Smooth muscle cell of the brain vasculature (primary cell): ENCODE measurements around the gene IL19.
A peak's percentile ranks its signal among the peaks of the same experiment; 100 is the strongest.

Source experiments
- DNase-seq: peaks from one replicate; pipeline ENCODE4 v3.0.0-alpha.2; 2012; ENCODE audit warnings: low read depth, low spot score

IL19 gene

DNA sequence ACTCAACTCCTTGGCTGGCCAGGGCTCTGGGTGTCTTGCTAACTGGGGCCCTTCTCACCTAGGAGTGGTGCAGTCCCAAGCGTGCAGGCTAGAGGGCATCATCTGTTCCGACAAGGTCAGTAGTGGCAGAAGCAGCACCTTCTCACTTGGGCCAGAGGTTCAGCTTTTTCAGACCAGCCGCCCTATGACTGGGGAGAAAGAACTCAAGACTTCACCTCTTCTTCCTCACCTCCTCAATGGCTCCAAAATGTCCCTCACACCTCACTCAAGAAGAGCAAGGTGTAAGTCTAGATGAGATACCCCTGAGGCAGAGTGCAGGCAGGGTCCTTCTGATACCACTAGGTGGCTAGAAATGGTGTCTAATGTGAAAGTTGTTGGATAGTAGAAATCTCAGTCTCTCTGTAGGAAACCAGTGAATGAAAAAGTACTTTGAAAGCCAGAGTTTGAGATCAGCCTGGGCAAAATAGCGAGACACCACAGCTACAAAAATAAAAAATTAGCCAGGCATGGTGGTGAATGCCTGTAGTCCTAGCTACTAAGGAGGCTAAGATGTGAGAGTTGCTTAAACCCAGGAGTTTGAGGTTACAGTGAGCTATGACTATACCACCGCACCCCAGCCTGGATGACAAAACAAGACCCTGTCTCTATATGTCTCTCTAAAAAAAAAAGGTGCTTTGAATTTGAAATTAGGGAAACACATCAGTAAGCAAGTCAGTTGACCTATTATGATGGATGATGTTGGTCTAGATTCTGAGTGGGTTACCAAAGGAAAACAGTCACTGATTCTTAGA is 86.3 kb downstream of the IL19 start:
- DNase-seq: no peak

DNA sequence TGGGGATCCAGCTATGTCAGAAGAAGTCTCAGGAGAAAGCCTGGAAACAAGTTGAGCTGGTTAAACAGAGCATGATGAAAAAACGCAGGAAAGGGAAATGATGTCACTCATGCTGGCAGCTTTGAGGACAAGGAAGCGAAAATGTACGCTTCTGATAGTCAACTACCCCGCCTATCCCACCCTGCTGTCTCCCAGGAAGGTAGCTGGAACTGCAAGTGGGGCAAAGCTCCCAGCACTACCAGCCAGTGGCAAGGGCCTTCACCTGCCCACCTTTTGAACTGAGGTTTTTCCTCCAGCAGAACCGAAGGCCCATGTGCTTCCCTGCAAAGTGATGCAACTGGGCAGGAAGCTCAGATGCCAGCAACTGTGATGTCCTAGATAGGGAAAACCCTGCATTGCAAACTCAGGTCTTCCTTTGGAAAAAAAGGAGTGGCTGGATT is 88.5 kb downstream of the IL19 start:
- no peak for DNase-seq

DNA sequence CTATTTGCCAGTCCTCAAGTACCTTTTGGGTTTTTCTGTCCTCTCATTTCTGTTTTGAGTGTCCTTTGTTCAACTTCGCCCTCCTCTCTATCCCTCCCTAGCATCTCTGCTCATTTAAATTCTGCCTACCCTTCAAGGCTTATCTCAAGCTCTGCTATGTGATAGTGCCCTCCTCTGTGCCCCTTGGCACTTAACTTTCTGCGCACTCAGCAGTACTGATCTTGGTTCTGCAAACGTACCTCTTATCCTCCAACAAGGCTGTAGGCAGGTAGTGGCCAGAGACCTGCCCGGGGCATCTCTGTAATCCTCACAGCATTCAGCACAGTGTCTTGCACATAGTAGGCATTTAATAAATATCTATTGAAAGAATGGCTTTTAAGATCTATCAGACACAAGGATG is 89.6 kb downstream of the IL19 start:
- no peak for DNase-seq

DNA sequence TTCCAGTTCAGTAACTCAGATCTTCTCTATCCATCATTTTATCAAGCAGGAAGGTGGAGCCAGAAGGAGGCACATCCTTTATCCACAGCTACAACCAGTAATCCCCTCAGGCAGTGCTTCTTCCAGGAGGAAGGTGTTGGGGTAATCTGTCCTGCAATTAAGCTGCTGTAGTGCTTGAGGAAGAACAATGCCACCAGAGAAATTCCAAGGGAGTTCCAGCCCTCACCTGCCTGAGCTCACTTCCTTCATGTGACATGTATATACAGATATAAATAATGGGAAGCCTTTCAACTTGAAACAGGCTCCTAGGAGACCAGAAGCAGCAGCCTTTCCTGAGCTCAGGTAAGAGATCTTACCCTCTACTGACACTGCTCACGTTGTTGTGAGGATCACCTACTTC is 92.7 kb downstream of the IL19 start:
- no peak for DNase-seq

DNA sequence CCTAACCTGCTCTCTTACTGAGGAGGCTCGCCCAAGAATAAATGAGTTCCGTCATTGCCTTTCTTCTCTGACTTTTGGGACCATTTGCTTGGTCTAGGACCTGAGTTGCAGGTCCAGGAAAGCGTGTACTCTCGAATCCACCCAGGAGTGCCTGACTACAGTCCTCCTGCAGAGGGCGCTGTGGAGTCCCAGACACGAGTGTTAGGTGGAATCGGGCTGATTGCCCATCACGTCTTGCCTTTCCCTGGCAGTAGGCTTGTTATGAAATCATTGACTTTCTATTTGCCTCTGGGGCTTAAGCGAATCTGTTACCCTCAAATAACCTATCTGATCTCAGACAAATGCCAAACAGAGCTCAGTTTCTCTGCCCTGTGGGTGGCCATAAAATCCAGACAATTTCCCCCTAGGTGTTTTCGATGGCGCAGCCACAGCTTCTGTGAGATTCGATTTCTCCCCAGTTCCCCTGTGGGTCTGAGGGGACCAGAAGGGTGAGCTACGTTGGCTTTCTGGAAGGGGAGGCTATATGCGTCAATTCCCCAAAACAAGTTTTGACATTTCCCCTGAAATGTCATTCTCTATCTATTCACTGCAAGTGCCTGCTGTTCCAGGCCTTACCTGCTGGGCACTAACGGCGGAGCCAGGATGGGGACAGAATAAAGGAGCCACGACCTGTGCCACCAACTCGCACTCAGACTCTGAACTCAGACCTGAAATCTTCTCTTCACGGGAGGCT is 94.5 kb downstream of the IL19 start, which contains the start of gene IL20:
Gene IL20, plus strand, starts transcription at position 685 of the 733 bp plus-strand sequence. CDS start 230 bp downstream, outside the sequence.
- DNase-seq: peak; percentile 15

DNA sequence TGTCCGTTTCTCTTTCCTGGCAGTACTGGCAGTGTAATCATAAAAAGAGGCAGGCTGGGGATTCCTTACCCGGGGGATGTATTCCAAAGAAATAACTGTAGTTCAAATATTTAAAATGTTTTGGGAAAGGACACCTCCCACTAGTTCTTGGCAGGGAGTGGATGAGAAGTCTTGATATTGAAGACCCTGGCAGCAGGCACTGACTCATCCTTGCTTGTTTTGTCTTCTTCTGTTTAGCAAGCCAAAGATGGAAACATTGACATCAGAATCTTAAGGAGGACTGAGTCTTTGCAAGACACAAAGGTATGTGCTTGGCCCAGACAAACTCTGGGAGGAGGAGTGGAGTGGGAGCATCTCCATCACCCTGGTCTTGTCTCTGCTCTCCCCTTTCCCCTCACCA is 95.5 kb downstream of the IL19 start:
- no peak for DNase-seq

DNA sequence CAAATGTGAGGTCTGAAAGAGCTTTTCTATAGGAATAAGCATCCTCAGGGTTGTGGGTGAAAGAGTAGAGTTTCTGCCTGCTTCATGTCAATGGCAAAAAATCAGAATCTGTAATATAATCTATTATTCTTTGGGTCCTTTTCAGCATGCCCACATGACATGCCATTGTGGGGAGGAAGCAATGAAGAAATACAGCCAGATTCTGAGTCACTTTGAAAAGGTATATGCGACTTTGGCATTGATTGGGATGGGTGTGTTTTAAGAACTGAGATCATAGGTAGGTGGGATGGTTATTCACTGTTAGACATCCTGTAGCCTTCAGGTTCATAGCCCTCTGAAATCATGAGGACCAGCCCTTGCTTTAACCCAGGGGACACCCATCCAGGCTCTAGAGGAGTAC is 96.7 kb downstream of the IL19 start:
- DNase-seq: no peak

DNA sequence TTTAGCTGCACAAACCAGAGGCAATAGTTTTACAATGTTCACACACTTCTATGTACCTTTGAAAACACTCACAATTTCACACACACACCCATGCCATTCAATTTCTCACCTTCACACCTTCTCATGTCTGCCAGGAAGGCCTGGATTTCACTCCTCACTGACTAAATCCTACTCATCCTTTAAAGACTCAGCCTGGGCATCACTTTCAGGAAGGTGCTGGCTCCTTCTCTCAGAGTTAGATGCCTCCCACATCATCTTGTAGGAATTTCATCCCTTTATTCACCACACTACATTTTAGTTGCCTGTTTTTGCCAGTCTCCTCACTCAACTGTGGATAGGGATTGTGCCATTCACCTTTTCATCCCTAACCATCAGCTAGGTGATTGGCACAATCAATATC is 97.1 kb downstream of the IL19 start:
- DNase-seq: no peak

DNA sequence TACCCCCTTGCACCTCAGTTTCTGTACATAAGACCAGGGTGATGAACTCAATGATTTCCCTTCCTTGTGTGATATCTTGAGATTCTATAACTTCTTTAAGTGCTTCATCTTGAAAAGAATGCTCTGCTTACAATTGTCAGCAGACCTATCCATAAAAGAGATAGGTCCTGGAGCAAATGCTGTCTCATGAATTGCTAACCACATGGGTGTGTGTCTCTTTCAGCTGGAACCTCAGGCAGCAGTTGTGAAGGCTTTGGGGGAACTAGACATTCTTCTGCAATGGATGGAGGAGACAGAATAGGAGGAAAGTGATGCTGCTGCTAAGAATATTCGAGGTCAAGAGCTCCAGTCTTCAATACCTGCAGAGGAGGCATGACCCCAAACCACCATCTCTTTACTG is 97.7 kb downstream of the IL19 start:
- no peak for DNase-seq

DNA sequence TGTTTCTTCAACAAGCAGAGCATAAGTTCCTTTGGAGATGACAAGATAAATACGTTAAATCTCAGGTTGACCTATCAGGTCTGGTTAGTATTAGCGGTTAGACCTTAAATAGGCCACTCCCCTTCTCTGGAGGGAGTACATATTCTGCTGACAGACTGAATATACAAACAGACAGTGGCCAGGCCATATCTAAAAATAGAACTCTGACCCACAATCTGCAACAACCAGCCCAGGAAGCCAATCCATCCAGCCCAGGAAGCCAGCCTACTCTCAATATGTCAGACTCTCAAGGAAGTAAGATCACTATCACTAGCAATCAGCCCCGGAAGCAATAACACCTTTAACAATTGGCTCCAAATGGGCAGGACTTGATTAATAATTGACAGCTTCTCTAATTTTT is 101.6 kb downstream of the IL19 start:
- no peak for DNase-seq

DNA sequence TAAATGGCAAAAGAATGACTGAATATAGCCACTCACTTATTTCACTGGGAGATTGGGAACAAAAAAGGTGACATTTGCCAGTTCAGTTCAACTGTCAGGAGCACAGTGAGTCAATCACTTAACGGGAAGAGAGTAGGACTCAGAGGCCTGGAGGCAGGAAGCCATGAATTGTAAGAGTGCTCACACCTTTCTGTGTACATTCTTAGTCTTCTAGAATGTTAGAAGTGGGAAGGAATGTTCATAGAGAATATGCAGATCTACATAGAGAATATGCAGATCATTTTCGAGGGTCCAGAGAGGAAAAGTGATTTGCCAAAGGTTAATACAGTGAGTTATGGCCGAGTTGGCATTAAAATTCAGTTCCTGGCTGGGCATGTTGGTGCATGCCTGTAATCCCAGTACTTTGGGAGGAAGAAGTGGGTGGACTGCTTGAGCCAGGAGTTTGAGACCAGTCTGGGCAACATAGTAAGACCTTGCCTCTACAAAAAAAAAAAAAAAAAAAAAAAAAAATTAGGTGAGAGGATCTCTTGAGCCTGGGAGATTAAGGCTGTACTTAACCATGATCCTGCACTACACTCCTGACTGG is 103.1 kb downstream of the IL19 start:
- DNase-seq: no peak

DNA sequence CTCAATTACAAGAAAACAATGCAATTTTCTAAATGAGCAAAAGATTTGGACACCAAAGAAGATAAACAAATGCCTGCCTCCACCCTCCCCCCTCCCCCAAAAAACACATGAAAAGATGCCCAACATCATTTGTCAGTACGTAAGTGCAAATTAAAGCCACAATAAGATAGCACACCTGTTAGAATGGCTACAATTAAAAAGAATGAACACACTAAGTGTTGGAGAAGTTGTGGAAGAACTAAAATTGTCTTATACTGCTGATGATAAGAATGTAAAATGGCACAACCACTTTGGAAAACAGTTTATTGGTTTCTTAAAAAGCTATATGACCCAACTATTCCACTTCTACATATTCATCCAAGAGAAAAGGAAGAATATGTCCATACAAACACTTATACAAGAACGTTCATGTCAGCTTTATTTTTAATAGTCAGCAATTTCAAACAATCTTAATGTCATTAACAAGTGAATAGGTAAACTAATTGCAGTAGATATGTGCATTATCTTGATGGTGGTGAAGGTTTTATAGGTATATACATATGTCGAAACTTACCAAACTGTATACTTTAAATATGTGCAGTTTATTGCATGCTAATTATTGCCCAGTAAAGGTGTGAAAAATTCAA is 105.3 kb downstream of the IL19 start:
- no peak for DNase-seq

DNA sequence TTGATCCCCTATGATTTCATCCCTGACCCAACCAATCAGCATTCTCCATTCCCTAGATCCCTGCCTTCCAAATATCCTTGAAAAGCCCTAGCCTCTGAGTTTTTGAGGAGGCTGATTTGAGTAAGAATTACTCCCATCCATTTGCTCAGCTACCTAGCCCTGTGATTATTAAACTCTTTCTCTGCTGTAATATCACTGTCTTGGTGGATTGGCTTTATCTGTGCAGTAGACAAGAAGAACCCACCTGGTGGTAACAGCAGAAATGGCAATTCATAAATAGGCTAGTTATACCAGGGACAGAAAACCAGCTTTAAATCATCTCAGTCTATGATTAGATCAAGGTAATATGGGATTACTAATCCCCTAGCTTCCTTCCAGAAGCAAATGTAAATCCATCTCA is 107.9 kb downstream of the IL19 start:
- DNase-seq: no peak

DNA sequence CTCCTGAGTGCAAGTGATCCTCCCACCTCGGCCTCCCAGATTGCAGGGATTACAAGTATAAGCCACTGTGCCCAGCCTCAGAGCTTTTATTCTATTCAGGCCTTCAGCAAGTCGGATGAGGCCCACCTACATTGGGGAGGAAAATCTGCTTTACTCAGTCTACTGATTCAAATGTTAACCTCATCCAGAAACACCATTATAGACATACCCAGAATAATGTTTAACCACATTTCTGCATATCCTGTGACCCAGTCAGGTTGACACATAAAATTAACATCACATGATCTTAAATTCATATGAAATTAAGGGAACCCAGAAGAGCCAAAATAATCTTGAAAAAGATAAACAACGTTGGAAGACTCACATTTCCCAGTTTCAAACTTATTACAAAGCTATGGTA is 109.7 kb downstream of the IL19 start:
- DNase-seq: no peak

DNA sequence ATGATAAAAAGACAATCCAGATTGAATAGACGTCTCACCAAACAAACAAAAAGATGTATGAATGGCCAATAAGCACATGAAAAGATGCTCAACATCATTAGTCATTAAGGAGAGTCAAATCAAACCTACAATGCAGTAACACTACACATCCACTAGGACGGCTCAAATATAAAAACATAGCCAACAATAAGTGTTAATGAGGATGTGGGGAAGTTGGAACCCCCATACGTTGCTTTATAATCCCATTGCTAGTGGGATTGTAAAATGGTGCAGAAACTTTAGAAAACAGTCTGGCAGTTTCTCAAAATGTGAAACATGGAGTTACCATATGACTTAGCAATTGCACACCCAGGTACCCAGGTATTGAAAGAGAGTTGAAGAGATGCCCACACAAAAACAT is 112.0 kb downstream of the IL19 start:
- no peak for DNase-seq

DNA sequence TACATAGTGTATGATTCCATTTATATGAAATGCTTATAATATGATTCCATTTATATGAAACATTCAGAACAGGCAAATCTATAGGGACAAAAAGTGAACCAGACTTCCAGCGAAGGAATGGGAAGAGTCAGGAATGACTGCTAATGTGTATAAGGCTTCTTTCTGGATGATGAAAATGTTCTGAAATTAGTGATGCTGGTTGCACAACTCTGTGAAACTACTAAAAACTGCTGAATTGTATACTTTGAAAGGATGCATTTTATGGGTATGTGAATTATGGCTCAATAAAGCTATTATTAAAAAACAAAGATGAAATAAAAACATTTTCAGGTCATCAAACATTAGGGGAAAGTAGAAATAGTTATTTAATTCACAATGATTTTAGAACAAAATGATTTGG is 112.6 kb downstream of the IL19 start:
- DNase-seq: no peak

DNA sequence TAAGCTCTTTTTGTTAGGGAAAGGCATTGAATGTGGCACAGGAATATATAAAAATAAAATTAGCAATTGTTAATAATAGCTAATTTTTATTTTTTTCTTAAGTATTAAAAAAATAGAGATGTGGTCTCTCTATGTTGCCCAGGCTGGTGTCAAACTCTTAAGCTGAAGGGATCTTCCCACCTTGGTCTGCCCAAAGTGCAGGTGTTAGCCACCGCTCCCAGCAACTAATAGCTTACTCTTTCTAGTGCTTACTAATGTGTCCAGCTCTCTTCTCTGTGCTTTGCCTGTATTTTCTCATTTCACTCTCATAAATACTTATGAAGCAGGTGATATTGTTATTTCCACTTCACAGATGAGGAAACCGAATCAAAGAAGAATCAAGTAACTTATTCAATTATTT is 113.3 kb downstream of the IL19 start:
- no peak for DNase-seq

DNA sequence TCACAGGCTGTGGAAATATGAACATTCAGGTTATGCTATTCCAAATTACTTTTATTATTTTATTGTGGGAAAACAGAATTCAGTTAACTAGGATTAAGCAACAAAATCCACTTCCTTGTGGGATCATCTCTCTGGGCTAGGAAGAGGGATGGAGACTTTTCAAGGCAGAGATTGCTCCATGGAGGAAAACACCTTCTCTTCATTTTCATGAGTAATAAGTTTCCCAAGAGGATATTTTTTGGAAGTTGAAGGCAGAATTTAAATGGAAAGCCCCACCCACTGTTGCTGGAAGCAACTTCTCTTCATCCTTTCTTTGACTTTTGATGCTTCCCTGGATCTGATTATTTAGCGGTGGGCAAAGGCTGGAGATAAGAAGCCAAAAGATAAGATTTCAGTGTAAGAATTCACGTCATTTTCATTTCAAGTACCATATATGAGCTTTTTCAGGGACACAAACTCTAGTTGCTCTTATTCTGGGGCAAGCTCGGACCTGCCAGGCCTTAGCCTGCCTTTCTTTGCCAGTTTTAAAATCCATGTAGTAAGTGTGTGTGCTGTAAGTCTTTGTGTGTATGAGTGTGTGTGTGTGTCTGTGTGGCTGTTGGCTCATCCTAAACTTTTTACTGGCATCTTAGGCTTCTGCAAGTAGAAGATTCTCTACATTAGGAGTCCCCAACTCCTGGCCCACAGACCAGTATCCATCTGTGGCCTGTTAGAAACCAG is 114.9 kb downstream of the IL19 start:
- DNase-seq: no peak

DNA sequence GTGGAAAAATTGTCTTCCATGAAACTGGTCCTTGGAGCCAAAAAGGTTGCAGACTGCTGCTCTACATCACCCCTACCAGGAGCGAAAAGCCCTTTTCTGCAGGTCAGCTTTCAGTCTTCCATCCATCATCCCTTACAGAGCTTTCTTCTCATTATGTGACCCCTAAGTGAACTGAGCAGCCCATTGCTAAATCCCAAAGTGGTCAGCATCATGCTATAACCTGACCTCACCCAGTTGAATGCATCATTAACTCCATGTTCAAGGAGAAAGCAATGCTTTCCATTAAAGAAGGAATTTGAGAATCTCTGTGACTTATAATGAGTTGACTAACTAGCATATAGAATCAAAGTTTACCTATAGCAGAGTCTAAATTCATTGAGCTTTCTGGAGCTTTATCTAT is 116.3 kb downstream of the IL19 start:
- DNase-seq: no peak

DNA sequence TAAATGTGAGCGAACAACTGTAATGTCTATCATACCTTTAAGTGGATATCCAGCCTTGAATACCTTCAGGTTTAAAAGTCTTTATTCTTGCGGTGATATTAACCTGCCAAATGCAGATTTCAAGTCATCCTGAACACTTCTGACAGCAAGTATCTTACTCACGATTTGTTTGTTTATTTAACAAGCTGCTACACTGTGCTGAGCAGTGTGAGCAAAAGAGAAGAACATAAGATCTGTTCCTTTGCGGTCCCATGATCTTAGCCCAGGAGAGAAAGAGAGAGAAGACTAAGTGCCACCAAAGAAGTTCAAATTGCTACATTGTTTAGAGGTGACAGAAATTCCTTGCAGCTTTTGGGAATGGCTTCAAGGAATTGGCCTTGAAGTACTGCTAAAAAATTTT is 117.1 kb downstream of the IL19 start:
- no peak for DNase-seq
